ENCODE measurements around the gene UNC5B. TPM values are rescaled to one million over a fixed set of nuclear protein-coding genes. Genes with fewer than 3 reads are reported as not detected.

UNC5B gene
- total RNA-seq, 1 experiment from 2014 or later: 49.6 TPM

- TF ChIP-seq, protein P1, sequence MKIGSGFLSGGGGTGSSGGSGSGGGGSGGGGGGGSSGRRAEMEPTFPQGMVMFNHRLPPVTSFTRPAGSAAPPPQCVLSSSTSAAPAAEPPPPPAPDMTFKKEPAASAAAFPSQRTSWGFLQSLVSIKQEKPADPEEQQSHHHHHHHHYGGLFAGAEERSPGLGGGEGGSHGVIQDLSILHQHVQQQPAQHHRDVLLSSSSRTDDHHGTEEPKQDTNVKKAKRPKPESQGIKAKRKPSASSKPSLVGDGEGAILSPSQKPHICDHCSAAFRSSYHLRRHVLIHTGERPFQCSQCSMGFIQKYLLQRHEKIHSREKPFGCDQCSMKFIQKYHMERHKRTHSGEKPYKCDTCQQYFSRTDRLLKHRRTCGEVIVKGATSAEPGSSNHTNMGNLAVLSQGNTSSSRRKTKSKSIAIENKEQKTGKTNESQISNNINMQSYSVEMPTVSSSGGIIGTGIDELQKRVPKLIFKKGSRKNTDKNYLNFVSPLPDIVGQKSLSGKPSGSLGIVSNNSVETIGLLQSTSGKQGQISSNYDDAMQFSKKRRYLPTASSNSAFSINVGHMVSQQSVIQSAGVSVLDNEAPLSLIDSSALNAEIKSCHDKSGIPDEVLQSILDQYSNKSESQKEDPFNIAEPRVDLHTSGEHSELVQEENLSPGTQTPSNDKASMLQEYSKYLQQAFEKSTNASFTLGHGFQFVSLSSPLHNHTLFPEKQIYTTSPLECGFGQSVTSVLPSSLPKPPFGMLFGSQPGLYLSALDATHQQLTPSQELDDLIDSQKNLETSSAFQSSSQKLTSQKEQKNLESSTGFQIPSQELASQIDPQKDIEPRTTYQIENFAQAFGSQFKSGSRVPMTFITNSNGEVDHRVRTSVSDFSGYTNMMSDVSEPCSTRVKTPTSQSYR (CRISPR knock-in tag; IDR thresholded peaks at IDR 0.05): no peak
- TF ChIP-seq NFE2L1 (CRISPR knock-in tag; IDR thresholded peaks at IDR 0.05): no peak
- TF ChIP-seq, protein P2, sequence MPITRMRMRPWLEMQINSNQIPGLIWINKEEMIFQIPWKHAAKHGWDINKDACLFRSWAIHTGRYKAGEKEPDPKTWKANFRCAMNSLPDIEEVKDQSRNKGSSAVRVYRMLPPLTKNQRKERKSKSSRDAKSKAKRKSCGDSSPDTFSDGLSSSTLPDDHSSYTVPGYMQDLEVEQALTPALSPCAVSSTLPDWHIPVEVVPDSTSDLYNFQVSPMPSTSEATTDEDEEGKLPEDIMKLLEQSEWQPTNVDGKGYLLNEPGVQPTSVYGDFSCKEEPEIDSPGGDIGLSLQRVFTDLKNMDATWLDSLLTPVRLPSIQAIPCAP (CRISPR knock-in tag; IDR thresholded peaks at IDR 0.05): no peak
- no peak for TF ChIP-seq HMGXB4 (CRISPR knock-in tag; IDR thresholded peaks at IDR 0.05)
- TF ChIP-seq HMGA2 (CRISPR knock-in tag; IDR thresholded peaks at IDR 0.05): no peak
- no peak for TF ChIP-seq ZBTB21 (CRISPR knock-in tag; IDR thresholded peaks at IDR 0.05; ENCODE audit: borderline replicate concordance)
- TF ChIP-seq TCF7 (CRISPR knock-in tag; IDR thresholded peaks at IDR 0.05; ENCODE audit: low read depth): no peak
- TF ChIP-seq TEAD1 (CRISPR knock-in tag; IDR thresholded peaks at IDR 0.05): no peak
- TF ChIP-seq MLX (CRISPR knock-in tag; IDR thresholded peaks at IDR 0.05): no peak
- Mint-ChIP-seq H3K4me1 (peaks cover 61% of the 10 kb centered on the region), H3K27me3 (ENCODE audit: low read depth) (no peaks in the 10 kb centered on the region), H3K36me3 (no peaks in the 10 kb centered on the region), H3K9me3 (no peaks in the 10 kb centered on the region), H3K4me3 (no peak overlapping the region), H3K27ac (no peak overlapping the region)
- POLR2A ChIA-PET: no interaction called here
- CTCF ChIA-PET: no interaction called here
- DNase-seq (ENCODE audit: low spot score): no peak
- no peak for ATAC-seq
Measured at GRCh38 chr10:71262027-71262426, 49.7 kb downstream of the UNC5B start.

- DNase-seq (ENCODE audit: low spot score): no peak
- Mint-ChIP-seq H3K36me3 (no peaks in the 10 kb centered on the region), H3K4me3 (no peak overlapping the region), H3K9me3 (no peaks in the 10 kb centered on the region), H3K27ac (no peak overlapping the region), H3K27me3 (ENCODE audit: low read depth) (no peaks in the 10 kb centered on the region), H3K4me1 (peaks cover 64% of the 10 kb centered on the region)
- ChIA-PET CTCF (interaction anchor here (1.2 to 2.1 kb wide), 3 partner anchors 34 to 360 kb away, joined by 5 to 13 read pairs (median 6); no protein-coding TSS in a partner anchor), POLR2A (no interaction called here)
- no peak for ATAC-seq
- TF ChIP-seq CREB1 (CRISPR knock-in tag; IDR thresholded peaks at IDR 0.05) (no peak), E2F1 (CRISPR knock-in tag; IDR thresholded peaks at IDR 0.05) (no peak), RORB (CRISPR knock-in tag; IDR thresholded peaks at IDR 0.05) (no peak), IRF2 (CRISPR knock-in tag; IDR thresholded peaks at IDR 0.05; ENCODE audit: borderline replicate concordance, low read depth) (no peak), ZNF232 (CRISPR knock-in tag; IDR thresholded peaks at IDR 0.05) (no peak), NFATC4 (CRISPR knock-in tag; IDR thresholded peaks at IDR 0.05) (no peak), HMGA2 (CRISPR knock-in tag; IDR thresholded peaks at IDR 0.05) (no peak), ZNF317 (CRISPR knock-in tag; IDR thresholded peaks at IDR 0.05; ENCODE audit: borderline replicate concordance, low read depth) (no peak), KAT7 (CRISPR knock-in tag; IDR thresholded peaks at IDR 0.05; ENCODE audit: borderline replicate concordance) (no peak)
- TF ChIP-seq, protein P3, sequence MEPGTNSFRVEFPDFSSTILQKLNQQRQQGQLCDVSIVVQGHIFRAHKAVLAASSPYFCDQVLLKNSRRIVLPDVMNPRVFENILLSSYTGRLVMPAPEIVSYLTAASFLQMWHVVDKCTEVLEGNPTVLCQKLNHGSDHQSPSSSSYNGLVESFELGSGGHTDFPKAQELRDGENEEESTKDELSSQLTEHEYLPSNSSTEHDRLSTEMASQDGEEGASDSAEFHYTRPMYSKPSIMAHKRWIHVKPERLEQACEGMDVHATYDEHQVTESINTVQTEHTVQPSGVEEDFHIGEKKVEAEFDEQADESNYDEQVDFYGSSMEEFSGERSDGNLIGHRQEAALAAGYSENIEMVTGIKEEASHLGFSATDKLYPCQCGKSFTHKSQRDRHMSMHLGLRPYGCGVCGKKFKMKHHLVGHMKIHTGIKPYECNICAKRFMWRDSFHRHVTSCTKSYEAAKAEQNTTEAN (CRISPR knock-in tag; IDR thresholded peaks at IDR 0.05): no peak
- TF ChIP-seq, protein P4, sequence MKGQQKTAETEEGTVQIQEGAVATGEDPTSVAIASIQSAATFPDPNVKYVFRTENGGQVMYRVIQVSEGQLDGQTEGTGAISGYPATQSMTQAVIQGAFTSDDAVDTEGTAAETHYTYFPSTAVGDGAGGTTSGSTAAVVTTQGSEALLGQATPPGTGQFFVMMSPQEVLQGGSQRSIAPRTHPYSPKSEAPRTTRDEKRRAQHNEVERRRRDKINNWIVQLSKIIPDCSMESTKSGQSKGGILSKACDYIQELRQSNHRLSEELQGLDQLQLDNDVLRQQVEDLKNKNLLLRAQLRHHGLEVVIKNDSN (CRISPR knock-in tag; IDR thresholded peaks at IDR 0.05): no peak
- TF ChIP-seq, protein P5, sequence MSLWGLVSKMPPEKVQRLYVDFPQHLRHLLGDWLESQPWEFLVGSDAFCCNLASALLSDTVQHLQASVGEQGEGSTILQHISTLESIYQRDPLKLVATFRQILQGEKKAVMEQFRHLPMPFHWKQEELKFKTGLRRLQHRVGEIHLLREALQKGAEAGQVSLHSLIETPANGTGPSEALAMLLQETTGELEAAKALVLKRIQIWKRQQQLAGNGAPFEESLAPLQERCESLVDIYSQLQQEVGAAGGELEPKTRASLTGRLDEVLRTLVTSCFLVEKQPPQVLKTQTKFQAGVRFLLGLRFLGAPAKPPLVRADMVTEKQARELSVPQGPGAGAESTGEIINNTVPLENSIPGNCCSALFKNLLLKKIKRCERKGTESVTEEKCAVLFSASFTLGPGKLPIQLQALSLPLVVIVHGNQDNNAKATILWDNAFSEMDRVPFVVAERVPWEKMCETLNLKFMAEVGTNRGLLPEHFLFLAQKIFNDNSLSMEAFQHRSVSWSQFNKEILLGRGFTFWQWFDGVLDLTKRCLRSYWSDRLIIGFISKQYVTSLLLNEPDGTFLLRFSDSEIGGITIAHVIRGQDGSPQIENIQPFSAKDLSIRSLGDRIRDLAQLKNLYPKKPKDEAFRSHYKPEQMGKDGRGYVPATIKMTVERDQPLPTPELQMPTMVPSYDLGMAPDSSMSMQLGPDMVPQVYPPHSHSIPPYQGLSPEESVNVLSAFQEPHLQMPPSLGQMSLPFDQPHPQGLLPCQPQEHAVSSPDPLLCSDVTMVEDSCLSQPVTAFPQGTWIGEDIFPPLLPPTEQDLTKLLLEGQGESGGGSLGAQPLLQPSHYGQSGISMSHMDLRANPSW (CRISPR knock-in tag; conservative IDR thresholded peaks at IDR 0.05; ENCODE audit: low read depth): no peak
- TF ChIP-seq, protein P6, sequence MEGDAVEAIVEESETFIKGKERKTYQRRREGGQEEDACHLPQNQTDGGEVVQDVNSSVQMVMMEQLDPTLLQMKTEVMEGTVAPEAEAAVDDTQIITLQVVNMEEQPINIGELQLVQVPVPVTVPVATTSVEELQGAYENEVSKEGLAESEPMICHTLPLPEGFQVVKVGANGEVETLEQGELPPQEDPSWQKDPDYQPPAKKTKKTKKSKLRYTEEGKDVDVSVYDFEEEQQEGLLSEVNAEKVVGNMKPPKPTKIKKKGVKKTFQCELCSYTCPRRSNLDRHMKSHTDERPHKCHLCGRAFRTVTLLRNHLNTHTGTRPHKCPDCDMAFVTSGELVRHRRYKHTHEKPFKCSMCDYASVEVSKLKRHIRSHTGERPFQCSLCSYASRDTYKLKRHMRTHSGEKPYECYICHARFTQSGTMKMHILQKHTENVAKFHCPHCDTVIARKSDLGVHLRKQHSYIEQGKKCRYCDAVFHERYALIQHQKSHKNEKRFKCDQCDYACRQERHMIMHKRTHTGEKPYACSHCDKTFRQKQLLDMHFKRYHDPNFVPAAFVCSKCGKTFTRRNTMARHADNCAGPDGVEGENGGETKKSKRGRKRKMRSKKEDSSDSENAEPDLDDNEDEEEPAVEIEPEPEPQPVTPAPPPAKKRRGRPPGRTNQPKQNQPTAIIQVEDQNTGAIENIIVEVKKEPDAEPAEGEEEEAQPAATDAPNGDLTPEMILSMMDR (IDR thresholded peaks at IDR 0.05): no peak
Measured at GRCh38 chr10:71262817-71263216, 50.4 kb downstream of the UNC5B start.

All from WTC11 (cell line).